ENCODE measurements around the gene HJV. TPM values are rescaled to one million over a fixed set of nuclear protein-coding genes. Genes with fewer than 3 reads are reported as not detected.

Gene HJV
- total RNA-seq, 2 donors from 2014 or later = not detected

DNA sequence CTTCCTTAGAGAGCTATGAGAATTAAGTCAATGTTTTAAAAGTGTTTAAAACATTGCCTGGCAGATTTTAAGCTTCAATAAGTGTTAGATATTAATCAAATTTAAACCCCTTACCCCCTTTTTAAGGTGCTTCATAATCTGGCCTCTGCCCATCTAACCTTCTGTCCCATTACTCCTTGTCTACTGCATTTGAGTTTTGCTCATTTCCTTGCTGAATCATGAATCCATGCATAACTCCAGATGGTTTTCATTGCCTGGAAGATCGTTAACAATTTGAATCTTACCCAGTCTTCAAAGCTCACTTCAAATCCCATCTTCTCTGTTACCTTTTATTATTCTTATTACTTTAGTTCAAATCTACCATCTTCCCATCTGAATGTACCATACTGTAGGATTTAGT, 4.6 kb downstream of the HJV start:
- ATAC-seq (replicated peaks in 1 of 2) (no peak), DNase-seq (no peak)
- Mint-ChIP-seq H3K4me1 (ENCODE audit: low read depth) (peaks cover 22% of the 10 kb centered on the region), H3K4me3 (no peak overlapping the region), H3K27ac (no peak overlapping the region), H3K27me3 (ENCODE audit: low read depth) (peaks cover 62% of the 10 kb centered on the region), H3K36me3 (ENCODE audit: insufficient read depth in 2 of 2) (no peaks in the 10 kb centered on the region), H3K9me3 (no peaks in the 10 kb centered on the region)

DNA sequence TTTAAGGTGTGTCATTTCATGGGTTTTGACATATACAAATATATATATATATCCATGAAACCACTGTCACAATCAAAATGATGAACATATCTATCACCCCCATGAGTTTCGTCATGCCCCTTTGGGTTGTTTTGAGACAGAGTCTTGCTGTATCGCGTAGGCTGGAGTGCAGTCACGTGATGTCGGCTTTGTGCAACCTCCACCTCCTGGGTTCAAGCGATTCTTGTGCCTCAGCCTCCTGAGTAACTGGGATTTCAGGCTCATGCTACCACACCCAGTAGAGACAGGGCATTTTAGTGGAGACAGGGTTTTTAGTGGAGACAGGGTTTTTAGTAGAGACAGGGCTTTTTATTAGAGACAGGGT, 8.0 kb downstream of the HJV start:
- H3K4me1 Mint-ChIP-seq (ENCODE audit: low read depth) = peaks cover 10% of the 10 kb centered on the region
- no peaks in the 10 kb centered on the region for H3K9me3 Mint-ChIP-seq
- no peak for DNase-seq
- H3K4me3 Mint-ChIP-seq = no peak overlapping the region
- peak in 1 of 2 donors; percentile 29 for ATAC-seq (replicated peaks in 1 of 2)
- H3K27me3 Mint-ChIP-seq (ENCODE audit: low read depth) = peaks cover 29% of the 10 kb centered on the region
- no peaks in the 10 kb centered on the region for H3K36me3 Mint-ChIP-seq (ENCODE audit: insufficient read depth in 2 of 2)
- no peak overlapping the region for H3K27ac Mint-ChIP-seq

DNA sequence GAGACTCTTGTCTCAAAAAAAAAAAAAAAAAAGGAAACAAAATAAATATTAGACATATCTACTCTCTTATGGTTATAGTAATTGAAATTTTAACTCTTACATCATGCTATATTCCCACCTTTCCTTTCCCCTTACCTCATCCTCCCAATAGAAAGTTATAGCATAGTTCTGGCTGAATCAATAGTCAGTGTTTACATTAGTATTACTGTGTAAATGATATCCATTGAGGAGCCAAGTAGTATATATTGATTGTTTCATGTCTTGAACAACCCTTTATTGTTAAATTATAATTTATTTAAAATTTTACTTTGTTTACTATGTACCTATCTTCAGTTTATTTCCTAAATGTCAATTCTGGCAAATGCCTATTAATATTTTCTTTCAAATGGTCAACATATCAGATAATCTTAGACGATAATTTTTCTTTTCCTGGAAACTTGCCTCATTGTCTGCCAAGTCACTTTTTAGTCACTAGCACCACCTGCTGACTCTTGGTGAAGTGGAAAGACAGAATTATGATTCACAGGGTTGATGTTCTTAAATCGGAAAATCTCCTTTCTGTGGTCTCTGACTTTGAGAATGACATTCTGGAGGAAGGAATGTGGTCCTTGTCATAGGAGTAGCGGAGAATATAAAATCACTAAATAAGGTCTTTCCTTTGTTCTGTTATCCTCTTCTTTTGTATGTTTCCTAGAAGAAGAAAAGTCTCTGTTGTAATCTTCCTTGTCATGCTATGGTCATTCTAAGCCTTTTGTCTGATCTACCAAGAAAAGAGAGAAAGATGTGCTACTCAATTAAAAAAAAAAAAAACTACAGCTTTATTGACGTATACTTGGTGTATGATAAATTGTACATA, 8.6 kb downstream of the HJV start:
- peaks cover 23% of the 10 kb centered on the region for H3K27me3 Mint-ChIP-seq (ENCODE audit: low read depth)
- no peaks in the 10 kb centered on the region for H3K36me3 Mint-ChIP-seq (ENCODE audit: insufficient read depth in 2 of 2)
- H3K27ac Mint-ChIP-seq = no peak overlapping the region
- DNase-seq = peak; percentile 50 to 55
- peaks cover 12% of the 10 kb centered on the region for H3K4me1 Mint-ChIP-seq (ENCODE audit: low read depth)
- ATAC-seq (replicated peaks in 1 of 2) = peak; percentile 74 to 85
- peak overlapping the region; percentile 2 to 15 for H3K4me3 Mint-ChIP-seq
- H3K9me3 Mint-ChIP-seq = no peaks in the 10 kb centered on the region

DNA sequence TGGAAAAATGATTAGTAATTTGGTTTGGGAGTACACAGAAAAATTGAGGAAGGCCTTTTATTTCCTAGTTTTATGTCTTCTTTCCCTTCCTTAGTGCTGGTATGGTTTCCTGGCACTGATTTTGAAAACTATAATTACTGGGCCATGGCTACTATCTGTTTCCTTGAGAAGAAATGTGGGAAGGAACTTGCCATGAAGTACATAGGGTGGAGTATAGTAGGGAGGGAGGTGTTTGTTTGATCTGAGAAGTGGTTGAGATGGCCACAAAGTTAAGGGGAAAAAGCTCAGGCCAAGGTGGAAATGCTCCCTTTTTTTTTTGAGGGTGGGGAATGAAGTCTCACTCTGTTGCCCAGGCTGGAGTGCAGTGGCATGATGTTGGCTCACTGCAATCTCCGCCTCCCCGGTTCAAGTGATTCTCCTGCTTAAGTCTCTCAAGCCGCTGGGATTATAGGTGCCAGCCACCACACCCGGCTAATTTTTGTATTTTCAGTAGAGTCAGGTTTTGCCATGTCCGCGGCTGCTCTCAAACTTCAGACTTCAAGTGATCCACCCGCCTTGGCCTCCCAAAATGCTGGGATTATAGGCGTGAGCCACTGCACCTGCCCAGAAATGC, 11.3 kb downstream of the HJV start:
- H3K4me1 Mint-ChIP-seq (ENCODE audit: low read depth) = peaks cover 39% of the 10 kb centered on the region
- no peak for ATAC-seq (replicated peaks in 1 of 2)
- no peak for DNase-seq

DNA sequence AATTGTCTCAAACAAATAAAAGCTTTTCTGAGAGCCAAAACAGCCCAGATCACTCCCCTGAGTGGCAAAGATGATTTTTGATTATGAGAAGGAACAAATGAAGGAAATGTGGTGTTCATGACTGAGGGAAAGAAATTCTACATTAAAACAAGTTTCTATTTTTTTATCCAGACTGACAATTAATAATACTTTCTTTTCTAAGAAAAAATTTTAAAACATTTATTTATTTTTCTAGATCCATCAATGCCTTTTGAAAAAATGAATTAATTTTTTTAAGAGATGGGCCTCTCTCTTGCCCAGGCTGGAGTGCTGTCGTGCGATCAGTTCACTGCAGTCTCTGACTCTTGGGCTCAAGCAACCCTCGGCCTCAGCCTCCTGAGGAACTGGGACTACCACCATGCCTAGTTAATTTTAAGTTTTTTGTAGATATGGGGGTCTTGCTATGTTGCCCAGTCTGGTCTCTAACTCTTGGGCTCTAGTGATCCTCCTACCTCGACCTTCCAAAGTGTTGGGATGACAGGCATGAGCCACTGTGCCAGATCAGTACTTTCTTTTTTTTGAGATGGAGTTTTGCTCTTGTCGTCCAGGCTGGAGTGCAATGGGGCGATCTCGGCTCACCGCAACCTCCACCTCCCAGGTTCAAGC, 13.9 kb downstream of the HJV start:
- H3K27ac Mint-ChIP-seq = peak overlapping the region; percentile 99
- H3K4me3 Mint-ChIP-seq = peak overlapping the region; percentile 60 to 84
- no peaks in the 10 kb centered on the region for H3K27me3 Mint-ChIP-seq (ENCODE audit: low read depth)
- DNase-seq (no peak), ATAC-seq (replicated peaks in 1 of 2) (no peak)
- H3K36me3 Mint-ChIP-seq (ENCODE audit: insufficient read depth in 2 of 2) = no peaks in the 10 kb centered on the region
- H3K9me3 Mint-ChIP-seq = no peaks in the 10 kb centered on the region
- peaks cover 49% of the 10 kb centered on the region for H3K4me1 Mint-ChIP-seq (ENCODE audit: low read depth)

More for the DNA sequence above, 11.3 kb downstream of the HJV start:
- H3K9me3 Mint-ChIP-seq = no peaks in the 10 kb centered on the region
- H3K36me3 Mint-ChIP-seq (ENCODE audit: insufficient read depth in 2 of 2) = no peaks in the 10 kb centered on the region
- H3K27ac Mint-ChIP-seq = peak overlapping the region; percentile 42
- H3K27me3 Mint-ChIP-seq (ENCODE audit: low read depth) = no peaks in the 10 kb centered on the region
- no peak overlapping the region for H3K4me3 Mint-ChIP-seq

DNA sequence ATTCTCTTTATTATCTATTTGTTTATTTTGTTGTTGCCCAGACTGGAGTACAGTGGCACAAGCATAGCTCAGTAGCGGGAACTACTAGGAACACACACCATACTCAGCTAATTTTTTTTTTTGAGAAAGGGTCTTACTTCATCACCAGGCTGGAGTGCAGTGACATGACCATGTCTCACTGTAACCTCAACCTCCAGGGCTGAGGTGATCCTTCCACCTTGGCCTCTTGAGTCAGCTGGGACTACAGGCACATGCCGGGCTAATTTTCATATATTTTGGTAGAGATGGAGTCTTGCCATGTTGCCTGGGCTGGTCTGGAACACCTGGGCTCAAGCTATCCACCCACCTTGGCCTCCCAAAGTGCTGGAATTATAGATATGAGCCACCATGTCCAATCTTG, 19.8 kb downstream of the HJV start:
- ATAC-seq (replicated peaks in 1 of 2) = no peak
- no peaks in the 10 kb centered on the region for H3K27me3 Mint-ChIP-seq (ENCODE audit: low read depth)
- H3K9me3 Mint-ChIP-seq = no peaks in the 10 kb centered on the region
- H3K27ac Mint-ChIP-seq = peak overlapping the region; percentile 93
- DNase-seq = no peak
- peaks cover 85% of the 10 kb centered on the region for H3K4me1 Mint-ChIP-seq (ENCODE audit: low read depth)
- no peaks in the 10 kb centered on the region for H3K36me3 Mint-ChIP-seq (ENCODE audit: insufficient read depth in 2 of 2)
- H3K4me3 Mint-ChIP-seq = peak overlapping the region in 1 of 2 donors; percentile 16

DNA sequence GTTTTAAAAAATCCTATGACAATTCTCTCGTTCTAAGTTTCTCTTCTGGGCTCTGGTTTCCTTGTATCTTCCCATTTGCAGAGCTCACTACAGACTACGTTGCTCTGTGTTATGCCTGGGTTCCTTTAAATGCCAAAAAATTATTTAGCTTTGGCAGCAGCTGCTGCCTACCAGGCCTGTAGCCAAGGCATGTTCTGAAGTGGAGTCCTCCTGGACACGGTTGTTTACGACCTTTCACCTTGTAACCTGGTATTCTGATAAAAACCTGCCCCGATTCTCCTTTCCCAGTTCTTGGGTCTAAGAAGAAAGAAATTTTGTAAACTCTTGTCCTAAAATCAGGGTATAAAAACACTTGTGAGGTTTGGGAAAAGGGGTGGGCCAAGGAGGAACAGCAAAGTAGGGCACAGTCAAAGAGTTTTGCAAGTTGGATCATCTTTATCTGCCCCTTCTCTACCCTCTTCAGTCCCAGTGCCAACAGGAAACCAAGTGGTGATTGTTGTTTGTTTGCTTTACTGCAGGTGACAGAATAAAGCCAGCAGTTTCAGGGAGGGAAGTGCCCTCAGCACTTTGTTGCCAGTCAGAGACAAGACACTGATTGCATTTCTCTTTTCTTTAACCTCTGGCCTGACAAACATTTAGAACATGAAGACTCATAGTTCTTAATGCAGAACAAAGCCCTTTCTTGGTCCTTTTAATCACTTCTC, 22.1 kb downstream of the HJV start:
- ATAC-seq (replicated peaks in 1 of 2) (no peak), DNase-seq (no peak)
- H3K27ac Mint-ChIP-seq = peak overlapping the region; percentile 99
- H3K4me1 Mint-ChIP-seq (ENCODE audit: low read depth) = peaks cover 72% of the 10 kb centered on the region
- H3K9me3 Mint-ChIP-seq = no peaks in the 10 kb centered on the region
- peaks cover 13 to 17% of the 10 kb centered on the region in 2 donors for H3K36me3 Mint-ChIP-seq (ENCODE audit: insufficient read depth in 2 of 2)
- no peaks in the 10 kb centered on the region for H3K27me3 Mint-ChIP-seq (ENCODE audit: low read depth)
- peak overlapping the region; percentile 100 for H3K4me3 Mint-ChIP-seq

- Mint-ChIP-seq H3K36me3 (ENCODE audit: insufficient read depth in 2 of 2) (peaks cover 28 to 31% of the 10 kb centered on the region in 2 donors), H3K9me3 (no peaks in the 10 kb centered on the region), H3K27me3 (ENCODE audit: low read depth) (no peaks in the 10 kb centered on the region), H3K4me1 (ENCODE audit: low read depth) (peaks cover 78% of the 10 kb centered on the region), H3K27ac (peak overlapping the region; percentile 99), H3K4me3 (peak overlapping the region; percentile 100)
- ATAC-seq (replicated peaks in 1 of 2) (no peak), DNase-seq (no peak)
These were observed 23.9 kb downstream of the HJV start for GRCh38 chr1:145997718-145998023.

- Mint-ChIP-seq H3K9me3 (no peaks in the 10 kb centered on the region), H3K36me3 (ENCODE audit: insufficient read depth in 2 of 2) (peaks cover 28 to 35% of the 10 kb centered on the region in 2 donors), H3K27me3 (ENCODE audit: low read depth) (no peaks in the 10 kb centered on the region), H3K4me1 (ENCODE audit: low read depth) (peaks cover 82% of the 10 kb centered on the region), H3K27ac (peak overlapping the region; percentile 99), H3K4me3 (peak overlapping the region; percentile 100)
- ATAC-seq (replicated peaks in 1 of 2) = peak; percentile 64 to 70
- DNase-seq = peak; percentile 60 to 62
These were observed 24.4 kb downstream of the HJV start for GRCh38 chr1:145997016-145997717.

DNA sequence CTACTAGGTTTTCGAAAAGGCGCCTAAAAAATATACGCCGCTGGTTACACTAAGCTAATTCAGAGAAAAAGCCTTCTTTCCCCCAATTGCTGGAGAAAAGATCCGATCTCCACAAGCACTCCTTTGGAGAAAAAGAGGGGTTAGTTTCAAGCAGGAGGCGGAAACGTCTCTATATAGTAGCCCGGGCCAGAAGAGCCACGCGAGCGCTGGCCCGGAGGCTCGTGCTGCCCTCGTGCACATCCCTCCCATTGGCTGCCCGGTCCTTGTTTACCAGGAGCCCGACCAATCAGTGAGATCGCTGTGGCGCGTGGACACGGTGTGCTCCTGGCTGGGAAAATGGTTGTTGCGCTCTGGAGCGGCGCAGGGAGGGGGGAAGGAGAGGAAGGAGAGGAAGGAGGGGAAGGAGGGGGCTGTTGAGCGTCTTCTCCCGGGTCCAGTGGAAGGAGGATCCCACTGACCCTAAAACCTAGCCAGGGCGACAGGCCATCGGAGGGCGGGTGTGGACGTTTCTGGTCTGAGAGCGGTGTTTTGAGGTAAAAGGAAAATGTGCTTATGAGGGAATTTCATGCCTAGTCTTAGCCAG, 25.0 kb downstream of the HJV start, which contains the start of gene TXNIP:
Gene TXNIP, minus strand, starts transcription at position 147 of the 583 bp plus-strand sequence. CDS start 313 bp downstream, outside the sequence.
- Mint-ChIP-seq H3K27ac (peak within 1 kb of the TSS; percentile 99), H3K27me3 (ENCODE audit: low read depth) (no peaks in the 10 kb centered on the region), H3K4me3 (peak within 1 kb of the TSS; percentile 100), H3K36me3 (ENCODE audit: insufficient read depth in 2 of 2) (peaks cover 28 to 37% of the 10 kb centered on the region in 2 donors), H3K4me1 (ENCODE audit: low read depth) (peaks cover 82% of the 10 kb centered on the region), H3K9me3 (no peaks in the 10 kb centered on the region)
- ATAC-seq (replicated peaks in 1 of 2) = peak; percentile 94 to 97
- DNase-seq = peak; percentile 92 to 93

DNA sequence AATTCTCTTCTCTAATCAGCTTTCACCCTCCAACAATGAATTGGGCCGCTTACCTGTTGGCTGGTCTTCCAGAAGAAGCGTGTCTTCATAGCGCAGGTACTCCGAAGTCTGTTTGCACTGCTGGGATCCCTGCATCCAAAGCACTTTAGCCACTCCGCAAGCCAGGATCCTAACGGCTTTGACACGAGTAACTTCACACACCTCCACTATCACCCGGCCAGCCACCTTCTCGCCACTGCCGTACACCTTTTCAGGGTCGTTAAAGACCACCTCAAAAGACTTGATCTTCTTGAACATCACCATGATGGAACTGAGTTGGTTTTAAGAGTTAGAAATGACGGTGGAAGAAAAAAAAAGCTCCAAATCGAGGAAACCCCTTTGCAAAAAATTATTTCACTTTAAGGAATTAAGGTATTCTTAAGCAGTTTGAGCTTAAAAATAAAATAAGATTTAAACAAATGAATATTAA, 25.5 kb downstream of the HJV start:
- no peak for ATAC-seq (replicated peaks in 1 of 2)
- Mint-ChIP-seq H3K36me3 (ENCODE audit: insufficient read depth in 2 of 2) (peaks cover 28 to 37% of the 10 kb centered on the region in 2 donors), H3K27me3 (ENCODE audit: low read depth) (no peaks in the 10 kb centered on the region), H3K27ac (peak overlapping the region; percentile 99), H3K9me3 (no peaks in the 10 kb centered on the region), H3K4me1 (ENCODE audit: low read depth) (peaks cover 80% of the 10 kb centered on the region), H3K4me3 (peak overlapping the region; percentile 100)
- DNase-seq = no peak

Data from activated T-cell treated with anti-CD3 and anti-CD28 coated beads, Interleukin-2, amount 50 U/mL, for 72 hours (primary cell).